Gastrocnemius medialis (tissue), 4 donors: Measurements from ENCODE around the gene NFATC3. TPM values are rescaled to one million over a fixed set of nuclear protein-coding genes. Genes with fewer than 3 reads are reported as not detected.

ENCODE experiments used
- ATAC-seq, 2 donors: fragments of 150-250 bp; one replicate each; pipeline ENCODE4 v1.9.1; 2016
- DNase-seq, 2 donors: peaks; one replicate each; pipeline ENCODE4 v3.0.0-alpha.2; 2019
- H3K27ac ChIP-seq, 4 donors: fragments of 200-600 bp; sonication (generic); 1 replicate in 1 of 4; 2 replicates in 3 of 4; pipeline ENCODE4 v1.5.1; 2016 to 2018; ENCODE audit warnings: mild to moderate bottlenecking in 2 of 4, moderate library complexity in 1 of 4
- H3K27me3 ChIP-seq, 3 donors: fragments of 200-600 bp; sonication (generic) in 2 of 3; 1 replicate in 1 of 3; 2 replicates in 2 of 3; pipeline versions ENCODE4 v1.5.1 to v1.6.0; 2016 to 2019; ENCODE audit warnings: mild to moderate bottlenecking in 1 of 3, moderate library complexity in 1 of 3
- H3K36me3 ChIP-seq, 2 donors: fragments of 200-600 bp; sonication (generic) in 1 of 2; one replicate each; pipeline ENCODE4 v1.5.1; 2017 to 2018
- H3K4me1 ChIP-seq, 2 donors: fragments of 200-600 bp; sonication (generic) in 1 of 2; one replicate each; pipeline ENCODE4 v1.5.1; 2016 to 2017; ENCODE audit warnings: mild to moderate bottlenecking in 2 of 2
- H3K4me3 ChIP-seq, 4 donors: fragments of 200-600 bp; sonication (generic) in 3 of 4; 1 replicate in 1 of 4; 2 replicates in 3 of 4; pipeline ENCODE4 v1.5.1; 2016 to 2019; ENCODE audit warnings: mild to moderate bottlenecking in 2 of 4
- H3K9me3 ChIP-seq, 3 donors: fragments of 200-600 bp; sonication (generic) in 2 of 3; 1 replicate in 1 of 3; 2 replicates in 2 of 3; pipeline ENCODE4 v1.5.1; 2016 to 2019
- POLR2A ChIP-seq, 2 donors: fragments of 450-650 bp; IDR thresholded peaks; one replicate each; pipeline ENCODE4 v1.6.1; 2017; ENCODE audit warnings: antibody characterized with exemption in 2 of 2, mild to moderate bottlenecking in 2 of 2, moderate library complexity in 2 of 2
- in situ Hi-C, 4 donors: fragments of 200-750 bp; cut with MboI; loops; one replicate each; pipeline versions ENCODE4 v1.15.0 to v1.8.0; 2017; ENCODE audit warnings: low sequenced_read_pairs in 4 of 4
- intact Hi-C: fragments of 100-400 bp; cut with DNase I; formaldehyde crosslinking; loops from one replicate; pipeline ENCODE4 v1.15.1; 2023; ENCODE audit warnings: low total_unique reads
- total RNA-seq, 4 donors: library from RNA; depleted of rRNA; stranded (reverse); fragments of >200 nt; gene quantifications; one replicate each; pipeline versions ENCODE4 v1.1.0 to v1.2.3, GENCODE V29; 2016
- TF ChIP-seq, protein P1 (sequence below), 5 experiments: fragments of 450-650 bp in 3 of 5; fragments of 200-600 bp in 2 of 5; sonication (generic) in 2 of 5; IDR thresholded peaks in 4 of 5; conservative IDR thresholded peaks in 1 of 5; 1 replicate in 4 of 5; 2 replicates in 1 of 5; pipeline ENCODE4 v1.5.1; 2016 to 2019; ENCODE audit warnings: antibody characterized with exemption in 5 of 5, mild to moderate bottlenecking in 3 of 5, moderate library complexity in 3 of 5

NFATC3 gene
- total RNA-seq, 4 donors from 2014 or later, result 47.9 to 72.7 (median 70.7) TPM

DNA sequence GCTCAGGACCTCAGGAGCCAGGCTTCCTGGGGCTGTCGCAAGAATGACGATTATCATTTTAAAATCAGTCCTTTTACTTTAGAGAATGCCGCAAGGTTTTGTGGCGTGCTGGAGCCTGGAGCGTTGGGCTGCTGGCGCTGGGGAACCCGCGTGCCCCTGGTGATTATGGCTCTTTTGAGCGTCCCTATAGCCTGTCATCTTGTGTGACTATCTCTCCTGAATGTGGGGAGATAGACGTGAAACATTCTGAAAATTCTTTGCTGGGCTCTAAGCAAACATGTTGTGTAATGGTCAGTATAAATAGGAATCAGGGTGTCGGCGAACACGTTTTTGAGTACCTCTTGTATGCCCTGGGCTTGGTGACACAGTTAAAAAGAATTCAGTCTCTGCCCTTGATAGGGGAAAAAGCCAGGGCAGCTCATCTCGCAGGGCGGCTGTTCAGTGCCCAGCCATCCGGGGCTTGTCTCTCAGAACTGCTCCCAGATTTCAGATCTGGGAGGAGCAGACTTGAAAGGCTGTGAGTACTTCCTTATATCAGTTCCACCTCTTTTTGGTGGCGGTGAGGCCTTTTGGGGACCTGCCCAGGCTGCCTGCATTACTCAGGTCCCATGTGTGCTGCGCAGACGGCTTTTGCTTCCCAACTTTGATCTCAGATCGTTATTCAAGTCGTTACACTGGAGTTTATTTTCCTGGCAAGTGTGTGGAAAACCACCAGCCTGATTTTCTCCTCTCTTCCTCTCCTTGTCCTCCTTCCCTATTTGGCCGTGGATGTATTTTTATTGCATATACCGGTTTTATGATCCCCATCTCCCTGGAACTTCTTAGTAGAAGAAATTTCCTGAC is 180.1 kb downstream of the NFATC3 start:
- H3K27ac ChIP-seq, result peak overlapping the region; percentile 95 to 100 (median 99)
- TF ChIP-seq POLR2A (IDR thresholded peaks at IDR 0.05), result peak; percentile 66 to 90
- TF ChIP-seq, protein P1, sequence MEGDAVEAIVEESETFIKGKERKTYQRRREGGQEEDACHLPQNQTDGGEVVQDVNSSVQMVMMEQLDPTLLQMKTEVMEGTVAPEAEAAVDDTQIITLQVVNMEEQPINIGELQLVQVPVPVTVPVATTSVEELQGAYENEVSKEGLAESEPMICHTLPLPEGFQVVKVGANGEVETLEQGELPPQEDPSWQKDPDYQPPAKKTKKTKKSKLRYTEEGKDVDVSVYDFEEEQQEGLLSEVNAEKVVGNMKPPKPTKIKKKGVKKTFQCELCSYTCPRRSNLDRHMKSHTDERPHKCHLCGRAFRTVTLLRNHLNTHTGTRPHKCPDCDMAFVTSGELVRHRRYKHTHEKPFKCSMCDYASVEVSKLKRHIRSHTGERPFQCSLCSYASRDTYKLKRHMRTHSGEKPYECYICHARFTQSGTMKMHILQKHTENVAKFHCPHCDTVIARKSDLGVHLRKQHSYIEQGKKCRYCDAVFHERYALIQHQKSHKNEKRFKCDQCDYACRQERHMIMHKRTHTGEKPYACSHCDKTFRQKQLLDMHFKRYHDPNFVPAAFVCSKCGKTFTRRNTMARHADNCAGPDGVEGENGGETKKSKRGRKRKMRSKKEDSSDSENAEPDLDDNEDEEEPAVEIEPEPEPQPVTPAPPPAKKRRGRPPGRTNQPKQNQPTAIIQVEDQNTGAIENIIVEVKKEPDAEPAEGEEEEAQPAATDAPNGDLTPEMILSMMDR (IDR thresholded peaks at IDR 0.05 in 4 of 5, conservative IDR thresholded peaks at IDR 0.05 in 1 of 5), result no peak
- peaks cover 42 to 69% of the 10 kb centered on the region in 2 donors for H3K4me1 ChIP-seq
- peak overlapping the region; percentile 84 to 96 (median 94) for H3K4me3 ChIP-seq
- no peaks in the 10 kb centered on the region for H3K27me3 ChIP-seq
- in situ Hi-C loops (no loop called here), intact Hi-C loops (loop anchor here (2.0 kb wide), 1 partner anchor 18 kb away; no protein-coding TSS in a partner anchor)
- H3K36me3 ChIP-seq, result peaks cover 0 to 28% of the 10 kb centered on the region in 2 donors
- H3K9me3 ChIP-seq, result no peaks in the 10 kb centered on the region
- ATAC-seq (peak; percentile 72 to 78), DNase-seq (peak; percentile 77 to 91)

- H3K36me3 ChIP-seq, result peaks cover 0 to 31% of the 10 kb centered on the region in 2 donors
- H3K4me1 ChIP-seq, result peaks cover 65 to 80% of the 10 kb centered on the region in 2 donors
- H3K4me3 ChIP-seq, result peak overlapping the region; percentile 41 to 96 (median 94)
- H3K27me3 ChIP-seq, result no peaks in the 10 kb centered on the region
- ATAC-seq (no peak), DNase-seq (peak in 1 of 2 donors; percentile 55)
- in situ Hi-C loops (no loop called here), intact Hi-C loops (no loop called here)
- TF ChIP-seq, protein P1 (IDR thresholded peaks at IDR 0.05 in 4 of 5, conservative IDR thresholded peaks at IDR 0.05 in 1 of 5), result no peak
- TF ChIP-seq POLR2A (IDR thresholded peaks at IDR 0.05), result no peak
- H3K9me3 ChIP-seq, result no peaks in the 10 kb centered on the region
- H3K27ac ChIP-seq, result peak overlapping the region; percentile 95 to 100 (median 99)
These were observed 182.6 kb downstream of the NFATC3 start for GRCh38 chr16:68267612-68268405.

DNA sequence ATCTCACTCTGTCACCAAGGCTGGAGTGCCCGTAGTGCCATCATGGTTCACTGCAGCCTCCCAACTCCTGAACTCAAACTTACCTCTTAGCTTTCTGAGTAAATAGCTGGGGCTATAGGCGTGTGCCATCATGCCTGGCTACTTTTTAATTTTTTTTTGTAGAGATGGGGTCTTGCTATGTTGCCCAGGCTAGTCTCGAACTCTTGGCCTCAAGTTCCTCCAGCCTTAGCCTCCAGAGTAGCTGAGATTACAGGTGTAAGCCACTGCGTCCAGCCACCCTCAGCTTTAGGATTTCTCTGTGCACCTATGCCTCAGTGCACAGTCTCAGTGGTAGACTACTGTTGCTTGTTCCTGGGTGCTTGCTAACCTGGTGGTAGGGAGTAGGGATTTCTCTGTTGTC is 184.6 kb downstream of the NFATC3 start:
- no peak for TF ChIP-seq POLR2A (IDR thresholded peaks at IDR 0.05)
- TF ChIP-seq, protein P1 (IDR thresholded peaks at IDR 0.05 in 4 of 5, conservative IDR thresholded peaks at IDR 0.05 in 1 of 5), result no peak
- Histone ChIP-seq H3K36me3 (peaks cover 0 to 51% of the 10 kb centered on the region in 2 donors), H3K4me1 (peaks cover 83 to 85% of the 10 kb centered on the region in 2 donors), H3K9me3 (no peaks in the 10 kb centered on the region), H3K27me3 (no peaks in the 10 kb centered on the region), H3K4me3 (peak overlapping the region; percentile 15 to 96 (median 94)), H3K27ac (peak overlapping the region; percentile 95 to 100 (median 99))
- DNase-seq (no peak), ATAC-seq (no peak)
- in situ Hi-C loops (no loop called here), intact Hi-C loops (no loop called here)

DNA sequence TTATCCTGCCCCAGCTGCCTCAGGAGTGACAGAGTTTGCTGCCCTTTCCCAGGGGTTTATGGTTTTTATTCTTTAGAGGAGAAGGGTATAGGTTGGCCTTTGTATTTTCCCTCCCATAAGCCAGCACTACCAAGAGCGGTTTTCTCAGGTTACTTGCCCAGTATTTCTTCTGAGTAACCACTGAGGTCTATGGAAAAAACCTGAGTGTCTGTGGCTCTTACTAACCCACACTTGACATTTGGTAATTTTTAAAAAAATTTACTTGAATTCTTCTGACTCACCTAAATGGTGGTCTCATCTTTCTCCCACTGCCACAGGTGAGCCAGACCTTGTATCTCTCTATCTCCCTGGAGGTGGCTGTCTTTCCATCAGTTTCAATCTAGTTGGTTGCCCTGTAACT is 185.2 kb downstream of the NFATC3 start:
- no peaks in the 10 kb centered on the region for H3K9me3 ChIP-seq
- peak overlapping the region; percentile 95 to 100 (median 99) for H3K27ac ChIP-seq
- intact Hi-C loops, result no loop called here
- DNase-seq (no peak), ATAC-seq (no peak)
- peaks cover 89 to 90% of the 10 kb centered on the region in 2 donors for H3K4me1 ChIP-seq
- peak overlapping the region; percentile 15 to 96 (median 94) for H3K4me3 ChIP-seq
- H3K27me3 ChIP-seq, result no peaks in the 10 kb centered on the region
- TF ChIP-seq POLR2A (IDR thresholded peaks at IDR 0.05), result no peak
- TF ChIP-seq, protein P1 (IDR thresholded peaks at IDR 0.05 in 4 of 5, conservative IDR thresholded peaks at IDR 0.05 in 1 of 5), result no peak
- in situ Hi-C loops, result no loop called here
- H3K36me3 ChIP-seq, result peaks cover 0 to 57% of the 10 kb centered on the region in 2 donors
